B cell (primary cell): ENCODE measurements around the gene SERGEF.

Source experiments
- CTCF ChIP-seq: fragments of 200-600 bp; IDR thresholded peaks from one replicate; pipeline ENCODE4 v1.8.0; 2022; ENCODE audit warnings: antibody characterized with exemption, mild to moderate bottlenecking
- EZH2 ChIP-seq: IDR thresholded peaks from 2 replicates; pipeline ENCODE4 v1.6.1; 2012; ENCODE audit warnings: borderline replicate concordance, low read depth, mild to moderate bottlenecking, moderate library complexity, low read length; ENCODE audit not compliant: insufficient read depth, poor library complexity, severe bottlenecking

- TF ChIP-seq CTCF, result no peak
- TF ChIP-seq EZH2, result no peak
These were observed 233.6 kb downstream of the SERGEF start for GRCh38 chr11:17778956-17779860.
